ENCODE results near the gene C10orf67.

DNA sequence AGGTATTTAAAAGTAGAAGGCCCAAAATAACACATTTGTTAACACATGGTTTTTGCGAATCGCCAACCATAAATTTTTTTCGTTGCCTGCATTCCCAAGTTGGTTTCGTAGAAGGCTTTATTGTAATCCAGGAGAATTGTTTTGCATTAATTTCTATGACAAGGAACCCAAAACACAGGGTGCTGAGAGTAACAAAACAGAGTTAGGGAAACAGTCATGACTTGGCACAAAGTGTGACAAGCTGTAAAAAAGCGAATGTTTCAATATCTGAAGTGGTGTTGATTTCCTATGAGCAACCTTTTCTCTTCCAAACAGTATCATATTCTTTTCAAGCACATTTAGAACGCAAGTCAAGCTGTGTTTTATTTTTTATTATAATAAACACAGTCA, 63.6 kb downstream of the C10orf67 start:
- no peak for TF ChIP-seq POLR2A (IDR thresholded peaks at IDR 0.05)
- TF ChIP-seq, protein P1, sequence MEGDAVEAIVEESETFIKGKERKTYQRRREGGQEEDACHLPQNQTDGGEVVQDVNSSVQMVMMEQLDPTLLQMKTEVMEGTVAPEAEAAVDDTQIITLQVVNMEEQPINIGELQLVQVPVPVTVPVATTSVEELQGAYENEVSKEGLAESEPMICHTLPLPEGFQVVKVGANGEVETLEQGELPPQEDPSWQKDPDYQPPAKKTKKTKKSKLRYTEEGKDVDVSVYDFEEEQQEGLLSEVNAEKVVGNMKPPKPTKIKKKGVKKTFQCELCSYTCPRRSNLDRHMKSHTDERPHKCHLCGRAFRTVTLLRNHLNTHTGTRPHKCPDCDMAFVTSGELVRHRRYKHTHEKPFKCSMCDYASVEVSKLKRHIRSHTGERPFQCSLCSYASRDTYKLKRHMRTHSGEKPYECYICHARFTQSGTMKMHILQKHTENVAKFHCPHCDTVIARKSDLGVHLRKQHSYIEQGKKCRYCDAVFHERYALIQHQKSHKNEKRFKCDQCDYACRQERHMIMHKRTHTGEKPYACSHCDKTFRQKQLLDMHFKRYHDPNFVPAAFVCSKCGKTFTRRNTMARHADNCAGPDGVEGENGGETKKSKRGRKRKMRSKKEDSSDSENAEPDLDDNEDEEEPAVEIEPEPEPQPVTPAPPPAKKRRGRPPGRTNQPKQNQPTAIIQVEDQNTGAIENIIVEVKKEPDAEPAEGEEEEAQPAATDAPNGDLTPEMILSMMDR (IDR thresholded peaks at IDR 0.05) = no peak

All from uterus (tissue), 2 donors.